ENCODE data around the gene CAP1.
"Not testable (repeated sequence)": the region's sequence is repeated elsewhere in the genome, so short reads cannot be mapped to it uniquely, and the experiment has no call there.

CAP1 gene

GRCh38 chr1:40079774-40080400, 39.4 kb downstream of the CAP1 start:
- Histone ChIP-seq H3K4me2 (ENCODE audit: low read length, poor library complexity, severe bottlenecking) (no peak overlapping the region), H3K4me3 (ENCODE audit: insufficient read depth in 1 of 2, low read depth in 1 of 2, low read length in 2 of 2) (no peak overlapping the region), H3K79me1 (replicated peaks; ENCODE audit: low read length, poor library complexity, severe bottlenecking) (peaks cover 1% of the 10 kb centered on the region), H3K9ac (ENCODE audit: low read length) (no peak overlapping the region), H3K18ac (ENCODE audit: low read depth in 1 of 2, low read length in 2 of 2) (no peak overlapping the region), H2BK15ac (ENCODE audit: low read depth, poor library complexity, severe bottlenecking) (no peak overlapping the region), H2AK5ac (ENCODE audit: low read length, severe bottlenecking) (no peak overlapping the region), H3K14ac (ENCODE audit: low read length in 2 of 2) (no peak overlapping the region), H2BK120ac (ENCODE audit: low read depth, low read length) (no peak overlapping the region), H2BK5ac (ENCODE audit: low read depth, low read length, poor library complexity, severe bottlenecking) (no peak overlapping the region), H3K9me3 (ENCODE audit: control insufficient read depth, low read length) (no peaks in the 10 kb centered on the region), H3K23ac (ENCODE audit: low read length in 2 of 2) (no peak overlapping the region), H3K27me3 (ENCODE audit: control insufficient read depth in 1 of 2, insufficient read depth in 1 of 2, low read length in 2 of 2) (no peaks in the 10 kb centered on the region), H3K27ac (ENCODE audit: low read length, poor library complexity, severe bottlenecking) (no peak overlapping the region), H2BK12ac (ENCODE audit: low read length in 2 of 2) (no peak overlapping the region), H3K4ac (ENCODE audit: low read depth in 1 of 2, low read length in 2 of 2) (no peak overlapping the region), H4K91ac (ENCODE audit: low read length) (no peak overlapping the region), H3K36me3 (ENCODE audit: control insufficient read depth in 1 of 2, insufficient read depth in 2 of 2, low read depth in 1 of 2, low read length in 2 of 2) (peaks cover 25 to 66% of the 10 kb centered on the region in 2 experiments), H4K8ac (ENCODE audit: low read length) (no peak overlapping the region), H3K4me1 (ENCODE audit: control insufficient read depth, insufficient read depth, low read depth, low read length) (peaks cover 2% of the 10 kb centered on the region), H2AFZ (ENCODE audit: low read depth, low read length) (no peak overlapping the region)
- 66% methylated on average over 5 of the region's 6 CpGs for WGBS
- DNase-seq = peak; percentile 58

DNA sequence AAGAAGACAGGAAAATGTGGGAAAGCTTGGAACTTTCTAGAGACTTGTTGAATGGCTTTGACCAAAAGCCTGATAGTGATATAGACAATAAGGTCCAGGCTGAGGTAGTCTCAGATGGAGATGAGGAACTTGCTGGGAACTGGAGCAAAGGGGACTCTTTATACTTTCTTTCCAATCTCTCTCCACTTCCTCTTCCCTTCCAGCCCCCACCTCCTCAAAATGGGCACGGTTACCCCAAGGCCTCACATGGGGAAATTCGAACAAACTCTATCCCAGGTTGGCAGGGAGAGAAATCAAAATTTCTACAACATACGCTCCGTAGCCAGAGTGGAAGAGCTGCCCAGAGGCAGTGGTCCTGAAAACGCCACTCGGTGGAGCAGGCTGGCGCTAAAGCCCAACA, 41.3 kb downstream of the CAP1 start:
- no peak overlapping the region for H2BK120ac ChIP-seq (ENCODE audit: low read depth, low read length)
- WGBS = 86% methylated on average over 7 of the region's 7 CpGs
- no peak overlapping the region for H3K23ac ChIP-seq (ENCODE audit: low read length in 2 of 2)
- no peak overlapping the region for H3K4me3 ChIP-seq (ENCODE audit: insufficient read depth in 1 of 2, low read depth in 1 of 2, low read length in 2 of 2)
- H4K91ac ChIP-seq (ENCODE audit: low read length) = no peak overlapping the region
- H3K9me3 ChIP-seq (ENCODE audit: control insufficient read depth, low read length) = no peaks in the 10 kb centered on the region
- H3K9ac ChIP-seq (ENCODE audit: low read length) = no peak overlapping the region
- H3K4me2 ChIP-seq (ENCODE audit: low read length, poor library complexity, severe bottlenecking) = no peak overlapping the region
- peaks cover 1% of the 10 kb centered on the region for H3K79me1 ChIP-seq (replicated peaks; ENCODE audit: low read length, poor library complexity, severe bottlenecking)
- no peak overlapping the region for H3K18ac ChIP-seq (ENCODE audit: low read depth in 1 of 2, low read length in 2 of 2)
- H2AK5ac ChIP-seq (ENCODE audit: low read length, severe bottlenecking) = no peak overlapping the region
- DNase-seq = no peak
- H3K27ac ChIP-seq (ENCODE audit: low read length, poor library complexity, severe bottlenecking) = no peak overlapping the region
- H2AFZ ChIP-seq (ENCODE audit: low read depth, low read length) = no peak overlapping the region
- H2BK5ac ChIP-seq (ENCODE audit: low read depth, low read length, poor library complexity, severe bottlenecking) = no peak overlapping the region
- no peak overlapping the region for H3K14ac ChIP-seq (ENCODE audit: low read length in 2 of 2)
- H2BK12ac ChIP-seq (ENCODE audit: low read length in 2 of 2) = no peak overlapping the region
- peaks cover 28 to 73% of the 10 kb centered on the region in 2 experiments for H3K36me3 ChIP-seq (ENCODE audit: control insufficient read depth in 1 of 2, insufficient read depth in 2 of 2, low read depth in 1 of 2, low read length in 2 of 2)
- no peak overlapping the region for H2BK15ac ChIP-seq (ENCODE audit: low read depth, poor library complexity, severe bottlenecking)
- no peaks in the 10 kb centered on the region for H3K4me1 ChIP-seq (ENCODE audit: control insufficient read depth, insufficient read depth, low read depth, low read length)
- no peak overlapping the region for H3K4ac ChIP-seq (ENCODE audit: low read depth in 1 of 2, low read length in 2 of 2)
- H3K27me3 ChIP-seq (ENCODE audit: control insufficient read depth in 1 of 2, insufficient read depth in 1 of 2, low read length in 2 of 2) = no peaks in the 10 kb centered on the region
- no peak overlapping the region for H4K8ac ChIP-seq (ENCODE audit: low read length)

DNA sequence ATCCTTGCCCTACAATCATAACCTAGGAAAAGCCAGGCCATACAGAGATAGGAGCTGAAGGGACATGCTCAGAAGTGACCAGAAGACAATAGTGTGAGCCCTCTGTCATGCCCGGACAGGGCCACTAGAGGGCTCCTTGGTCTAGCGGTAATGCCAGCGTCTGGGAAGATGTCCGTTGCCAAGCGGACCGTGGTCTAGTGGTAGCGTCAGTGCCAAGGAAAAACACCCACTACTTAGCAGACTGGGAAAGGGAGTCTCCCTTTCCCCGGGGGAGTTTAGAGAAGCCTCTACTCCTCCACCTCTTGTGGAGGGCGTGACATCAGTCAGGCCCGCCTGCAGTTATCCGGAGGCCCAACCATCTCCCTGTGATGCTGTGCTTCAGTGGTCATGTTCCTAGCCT, 44.2 kb downstream of the CAP1 start:
- not testable (repeated sequence) for H2BK120ac ChIP-seq (ENCODE audit: low read depth, low read length); H4K8ac ChIP-seq (ENCODE audit: low read length); H3K27me3 ChIP-seq (ENCODE audit: control insufficient read depth in 1 of 2, insufficient read depth in 1 of 2, low read length in 2 of 2); H2BK15ac ChIP-seq (ENCODE audit: low read depth, poor library complexity, severe bottlenecking); H3K27ac ChIP-seq (ENCODE audit: low read length, poor library complexity, severe bottlenecking); H3K4ac ChIP-seq (ENCODE audit: low read depth in 1 of 2, low read length in 2 of 2); H2BK12ac ChIP-seq (ENCODE audit: low read length in 2 of 2); H3K79me1 ChIP-seq (replicated peaks; ENCODE audit: low read length, poor library complexity, severe bottlenecking); H3K14ac ChIP-seq (ENCODE audit: low read length in 2 of 2); H3K9ac ChIP-seq (ENCODE audit: low read length); H3K18ac ChIP-seq (ENCODE audit: low read depth in 1 of 2, low read length in 2 of 2); H4K91ac ChIP-seq (ENCODE audit: low read length); H2AFZ ChIP-seq (ENCODE audit: low read depth, low read length); H2AK5ac ChIP-seq (ENCODE audit: low read length, severe bottlenecking); H3K23ac ChIP-seq (ENCODE audit: low read length in 2 of 2); H3K9me3 ChIP-seq (ENCODE audit: control insufficient read depth, low read length); H3K4me1 ChIP-seq (ENCODE audit: control insufficient read depth, insufficient read depth, low read depth, low read length); H3K4me2 ChIP-seq (ENCODE audit: low read length, poor library complexity, severe bottlenecking); H2BK5ac ChIP-seq (ENCODE audit: low read depth, low read length, poor library complexity, severe bottlenecking)
- Histone ChIP-seq H3K4me3 (ENCODE audit: insufficient read depth in 1 of 2, low read depth in 1 of 2, low read length in 2 of 2) (peak overlapping the region in 1 of 2 experiments; percentile 24), H3K36me3 (ENCODE audit: control insufficient read depth in 1 of 2, insufficient read depth in 2 of 2, low read depth in 1 of 2, low read length in 2 of 2) (peaks cover 29 to 81% of the 10 kb centered on the region in 2 experiments)
- WGBS = 26% methylated on average over 11 of the region's 11 CpGs
- DNase-seq = peak; percentile 68

DNA sequence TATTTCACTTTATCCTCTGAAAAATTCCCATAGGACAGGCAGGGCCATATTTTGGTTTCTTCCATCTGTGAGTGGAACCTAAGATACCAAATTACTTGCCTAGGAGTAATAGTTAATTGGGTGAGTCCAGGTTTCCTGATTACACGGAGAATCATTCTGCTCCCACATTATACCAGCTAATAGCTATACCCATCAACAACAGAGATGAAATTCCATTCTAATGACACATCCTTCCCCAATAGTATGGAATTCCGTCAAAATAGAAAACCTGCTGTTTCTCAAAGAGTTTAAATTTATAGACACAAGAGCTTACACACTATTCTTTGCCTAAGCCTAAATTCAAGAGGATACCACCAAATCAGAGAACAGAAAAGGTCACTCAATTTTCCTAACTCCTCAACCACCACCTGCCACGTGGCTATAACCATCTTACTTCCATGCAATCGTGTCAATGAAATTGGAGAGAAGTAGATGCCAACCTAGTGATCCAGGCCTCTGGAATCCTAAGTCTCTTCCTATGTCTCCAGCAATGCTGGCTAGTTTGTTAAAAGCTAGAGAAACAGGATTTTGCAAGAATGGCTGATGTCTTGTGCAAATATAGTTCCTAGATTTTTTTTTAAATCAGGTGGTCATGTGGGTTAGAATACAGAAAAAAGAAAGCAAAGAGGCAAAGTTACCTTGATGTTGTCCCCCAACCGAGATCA, 50.3 kb downstream of the CAP1 start:
- H2BK5ac ChIP-seq (ENCODE audit: low read depth, low read length, poor library complexity, severe bottlenecking) = no peak overlapping the region
- H2AK5ac ChIP-seq (ENCODE audit: low read length, severe bottlenecking) = no peak overlapping the region
- peak overlapping the region; percentile 18 for H3K27ac ChIP-seq (ENCODE audit: low read length, poor library complexity, severe bottlenecking)
- H3K27me3 ChIP-seq (ENCODE audit: control insufficient read depth in 1 of 2, insufficient read depth in 1 of 2, low read length in 2 of 2) = no peaks in the 10 kb centered on the region
- no peak overlapping the region for H2BK12ac ChIP-seq (ENCODE audit: low read length in 2 of 2)
- peaks cover 17 to 70% of the 10 kb centered on the region in 2 experiments for H3K36me3 ChIP-seq (ENCODE audit: control insufficient read depth in 1 of 2, insufficient read depth in 2 of 2, low read depth in 1 of 2, low read length in 2 of 2)
- H2BK15ac ChIP-seq (ENCODE audit: low read depth, poor library complexity, severe bottlenecking) = no peak overlapping the region
- H3K18ac ChIP-seq (ENCODE audit: low read depth in 1 of 2, low read length in 2 of 2) = no peak overlapping the region
- WGBS = 77% methylated on average over 4 of the region's 5 CpGs
- H3K4ac ChIP-seq (ENCODE audit: low read depth in 1 of 2, low read length in 2 of 2) = no peak overlapping the region
- H3K9ac ChIP-seq (ENCODE audit: low read length) = no peak overlapping the region
- H2BK120ac ChIP-seq (ENCODE audit: low read depth, low read length) = no peak overlapping the region
- no peak overlapping the region for H3K23ac ChIP-seq (ENCODE audit: low read length in 2 of 2)
- no peak for DNase-seq
- no peak overlapping the region for H4K8ac ChIP-seq (ENCODE audit: low read length)
- no peak overlapping the region for H2AFZ ChIP-seq (ENCODE audit: low read depth, low read length)
- H3K4me2 ChIP-seq (ENCODE audit: low read length, poor library complexity, severe bottlenecking) = no peak overlapping the region
- no peak overlapping the region for H3K14ac ChIP-seq (ENCODE audit: low read length in 2 of 2)
- H3K4me3 ChIP-seq (ENCODE audit: insufficient read depth in 1 of 2, low read depth in 1 of 2, low read length in 2 of 2) = no peak overlapping the region
- peaks cover 4% of the 10 kb centered on the region for H3K79me1 ChIP-seq (replicated peaks; ENCODE audit: low read length, poor library complexity, severe bottlenecking)
- H4K91ac ChIP-seq (ENCODE audit: low read length) = no peak overlapping the region
- no peaks in the 10 kb centered on the region for H3K4me1 ChIP-seq (ENCODE audit: control insufficient read depth, insufficient read depth, low read depth, low read length)
- no peaks in the 10 kb centered on the region for H3K9me3 ChIP-seq (ENCODE audit: control insufficient read depth, low read length)
